Prostate gland (tissue), 2 donors: ENCODE data around the gene DNTT.

Source experiments
- CTCF ChIP-seq, 4 experiments: fragments of 200-600 bp in 2 of 4; fragments of 450-650 bp in 2 of 4; sonication (generic) in 2 of 4; IDR thresholded peaks; 1 replicate in 3 of 4; 2 replicates in 1 of 4; pipeline ENCODE4 v1.5.1; 2016 to 2019; ENCODE audit warnings: antibody characterized with exemption in 4 of 4, mild to moderate bottlenecking in 2 of 4, moderate library complexity in 2 of 4
- POLR2AphosphoS5 ChIP-seq: sonication (generic); formaldehyde crosslinking; IDR thresholded peaks from one replicate; pipeline ENCODE4 v1.6.1; 2017; ENCODE audit warnings: antibody characterized with exemption

- TF ChIP-seq CTCF (IDR thresholded peaks at IDR 0.05) (no peak), POLR2AphosphoS5 (no peak)
Measured at GRCh38 chr10:96342402-96342801, 38.2 kb downstream of the DNTT start.
